8988T (cell line): Measurements from ENCODE around the gene TBC1D4.

Experiments used
- DNase-seq: peaks from one replicate; pipeline ENCODE4 v3.0.0; 2011

TBC1D4 gene

GRCh38 chr13:75383064-75383715, 98.8 kb downstream of the TBC1D4 start:
- DNase-seq = no peak

DNA sequence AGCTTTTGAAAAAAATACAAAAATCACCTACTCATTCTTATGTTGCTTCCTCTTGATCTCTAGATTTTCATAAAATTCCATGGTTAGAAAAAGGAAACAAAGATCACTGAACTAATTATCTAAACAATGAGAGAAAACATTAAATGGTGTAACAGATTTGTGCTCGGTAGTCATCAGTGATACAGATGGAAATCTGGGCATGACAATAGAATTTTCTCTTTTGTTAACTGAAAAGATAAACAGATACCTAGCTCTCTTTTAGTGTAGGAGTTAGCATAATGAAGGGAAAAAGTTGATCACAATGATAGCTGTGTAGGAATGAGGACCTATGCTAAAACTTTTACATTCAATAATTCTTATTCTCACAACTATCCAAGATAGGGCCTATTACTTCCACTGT, 103.7 kb downstream of the TBC1D4 start:
- DNase-seq = no peak

DNA sequence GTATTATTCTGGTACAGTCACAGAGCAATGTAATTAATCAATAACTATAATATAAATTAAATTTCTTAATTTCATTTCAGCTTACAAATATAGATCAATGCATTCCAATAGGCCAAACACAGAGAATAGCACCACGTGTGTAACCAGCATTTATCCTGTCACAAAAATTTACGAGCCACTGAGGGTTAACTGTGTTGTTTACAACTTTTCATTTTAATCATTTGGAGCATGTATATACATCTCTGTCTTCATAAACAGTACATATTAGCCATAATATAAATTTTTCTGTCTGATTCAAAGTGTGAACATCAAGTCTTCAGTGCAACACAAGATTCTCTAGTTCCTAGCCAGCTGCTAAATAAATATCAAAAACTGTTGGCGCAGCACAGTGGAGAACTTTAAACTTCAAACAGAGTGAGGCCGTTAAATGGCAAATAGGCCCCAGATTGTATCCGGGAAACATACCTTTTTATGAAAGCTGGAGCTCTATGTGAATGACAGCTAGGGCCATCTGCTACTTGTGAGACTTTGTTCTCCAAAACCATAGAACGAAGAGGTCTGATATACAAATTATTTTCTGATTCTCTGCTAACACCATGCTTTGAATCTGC, 105.1 kb downstream of the TBC1D4 start:
- DNase-seq = no peak

- no peak for DNase-seq
Measured at GRCh38 chr13:75375329-75375728, 106.6 kb downstream of the TBC1D4 start.

- DNase-seq = no peak
Measured at GRCh38 chr13:75373988-75374387, 108.0 kb downstream of the TBC1D4 start.

- DNase-seq = no peak
Measured at GRCh38 chr13:75372923-75373841, 108.8 kb downstream of the TBC1D4 start.

DNA sequence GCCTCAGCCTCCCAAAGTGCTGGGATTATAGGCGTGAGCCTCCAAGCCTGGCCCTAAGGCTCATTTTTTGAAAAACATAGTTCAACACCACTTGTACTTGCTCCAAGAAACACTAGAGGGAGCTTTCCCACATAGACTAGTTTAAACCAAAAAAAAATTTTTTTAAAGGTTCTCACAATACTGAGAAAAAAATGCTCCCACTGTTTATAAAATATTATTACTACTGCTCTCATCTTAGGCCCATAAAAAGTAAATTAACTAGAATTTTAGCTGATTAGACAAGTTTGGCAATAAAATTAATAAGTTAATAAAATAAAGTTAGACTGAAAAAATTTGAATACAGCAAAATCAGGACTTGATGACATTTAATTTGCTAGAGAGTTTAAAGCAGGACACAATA, 109.5 kb downstream of the TBC1D4 start:
- DNase-seq = no peak

DNA sequence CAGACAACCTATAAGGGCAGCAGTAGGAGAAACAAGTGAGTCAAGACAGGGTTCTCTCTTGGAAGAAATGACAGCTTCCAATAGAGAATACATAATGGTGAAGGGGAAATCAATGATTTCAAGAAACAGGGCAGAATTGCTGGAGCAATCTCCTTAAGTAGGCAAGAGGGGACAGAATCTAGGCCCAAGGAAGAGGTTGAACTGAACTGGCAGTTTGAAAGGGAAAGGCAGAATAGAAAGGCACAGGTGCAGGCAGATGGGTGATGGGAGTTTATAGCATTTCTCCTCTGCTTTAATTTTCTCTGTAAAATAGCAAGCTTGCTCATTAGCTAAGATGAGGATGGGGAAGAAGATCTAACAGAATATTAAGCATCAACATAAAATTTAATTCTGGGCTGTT, 110.8 kb downstream of the TBC1D4 start:
- no peak for DNase-seq

- DNase-seq = no peak
Measured at GRCh38 chr13:75370774-75371173, 111.2 kb downstream of the TBC1D4 start.

- DNase-seq = no peak
Measured at GRCh38 chr13:75369981-75370380, 112.0 kb downstream of the TBC1D4 start.

DNA sequence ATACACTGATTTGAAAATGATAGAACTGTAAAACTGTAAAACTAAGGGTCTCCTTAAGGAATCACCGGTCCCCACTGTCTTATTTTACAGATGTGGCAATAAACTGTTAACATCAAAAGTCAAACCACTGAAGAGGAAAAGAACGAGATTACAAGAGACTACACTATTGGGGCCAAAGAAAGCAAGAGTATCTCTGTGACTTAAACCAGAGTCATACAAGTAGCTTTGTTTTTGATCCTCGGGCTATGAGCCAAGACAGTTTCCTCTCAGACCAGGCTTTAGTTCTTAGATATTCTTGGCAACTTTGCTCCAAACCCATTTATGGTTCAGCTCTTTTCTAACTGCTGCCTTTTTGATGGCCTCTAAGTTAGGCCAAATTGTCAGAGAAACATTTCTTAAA, 113.8 kb downstream of the TBC1D4 start:
- no peak for DNase-seq

DNA sequence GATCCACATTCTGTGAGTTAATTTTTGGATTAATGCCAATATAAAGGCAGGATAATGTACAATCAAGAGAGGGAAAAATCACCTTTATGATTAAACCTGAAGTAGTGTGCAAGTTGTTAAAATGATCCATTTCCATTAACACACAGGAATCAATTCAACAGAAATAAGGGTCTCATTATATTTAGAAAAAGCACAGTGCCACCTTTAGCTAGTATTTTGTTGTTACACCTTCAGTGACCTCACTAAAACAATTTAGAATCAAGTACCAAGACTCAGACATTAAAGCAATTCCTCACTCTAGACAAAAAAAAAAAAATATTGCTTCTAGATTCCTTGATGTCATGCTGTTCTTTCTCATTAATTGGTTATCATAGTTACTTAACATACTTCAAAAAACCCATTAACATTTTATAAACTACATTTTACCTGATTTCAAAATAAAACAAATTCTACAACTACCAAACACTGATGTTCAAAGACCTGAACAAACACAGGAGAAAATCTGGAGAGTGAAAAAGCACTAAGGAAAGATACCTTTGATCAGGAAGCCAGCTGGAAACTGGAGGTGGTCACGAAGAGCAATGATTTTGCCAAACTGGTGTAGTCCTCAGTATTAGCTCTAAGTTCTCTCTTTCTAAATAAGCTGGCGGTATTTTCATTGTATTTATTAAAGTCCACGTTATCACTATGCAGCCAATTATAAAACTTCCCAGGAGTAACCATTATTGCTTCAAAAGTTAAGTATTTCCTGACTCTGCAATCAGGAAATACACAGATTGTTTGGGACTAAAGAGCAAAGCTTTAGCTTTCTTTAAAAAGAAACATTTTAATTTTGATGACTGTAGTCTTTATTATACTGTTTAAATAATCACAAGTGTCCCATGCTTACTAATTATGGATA, 115.3 kb downstream of the TBC1D4 start:
- DNase-seq = no peak

- no peak for DNase-seq
Measured at GRCh38 chr13:75365724-75366173, 116.2 kb downstream of the TBC1D4 start.

- no peak for DNase-seq
Measured at GRCh38 chr13:75364131-75364713, 117.7 kb downstream of the TBC1D4 start.

DNA sequence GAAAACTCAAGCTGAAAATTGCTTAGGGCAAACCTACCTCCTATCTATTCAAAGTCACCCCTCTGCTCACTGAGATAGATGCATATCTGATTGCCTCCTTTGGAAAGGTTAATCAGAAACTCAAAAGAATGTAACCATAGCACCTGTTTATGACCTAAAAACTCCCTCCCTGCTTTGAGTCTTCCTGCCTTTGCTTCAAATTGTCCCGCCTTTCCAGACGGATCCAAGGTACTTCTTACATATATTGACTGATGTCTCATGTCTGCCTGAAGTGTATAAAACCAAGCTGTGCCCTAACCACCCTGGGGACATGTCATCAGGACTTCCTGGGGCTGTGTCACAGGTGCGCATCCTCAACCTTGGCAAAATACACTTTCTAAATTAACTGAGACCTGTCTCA, 118.6 kb downstream of the TBC1D4 start:
- no peak for DNase-seq

DNA sequence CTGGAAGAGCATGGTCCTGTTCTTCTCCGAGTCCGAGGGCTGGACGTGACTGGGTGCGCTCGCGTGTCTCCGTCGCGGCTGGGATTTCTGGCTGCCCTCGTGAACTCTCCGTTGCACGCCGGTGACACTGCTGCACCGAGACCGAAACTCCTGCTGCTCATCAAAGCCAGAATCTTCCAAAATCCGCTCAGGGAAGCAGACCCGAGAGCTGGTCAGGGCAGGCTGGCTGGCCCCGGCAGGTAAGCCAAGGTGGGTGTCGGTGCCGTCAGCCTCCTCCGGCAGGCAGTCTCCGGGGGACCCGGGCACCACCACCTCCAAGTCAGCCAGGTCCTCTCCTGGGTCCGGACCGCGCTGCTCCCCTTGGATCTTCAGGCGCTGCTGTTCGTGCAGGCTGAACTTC, 119.9 kb downstream of the TBC1D4 start:
- no peak for DNase-seq

DNA sequence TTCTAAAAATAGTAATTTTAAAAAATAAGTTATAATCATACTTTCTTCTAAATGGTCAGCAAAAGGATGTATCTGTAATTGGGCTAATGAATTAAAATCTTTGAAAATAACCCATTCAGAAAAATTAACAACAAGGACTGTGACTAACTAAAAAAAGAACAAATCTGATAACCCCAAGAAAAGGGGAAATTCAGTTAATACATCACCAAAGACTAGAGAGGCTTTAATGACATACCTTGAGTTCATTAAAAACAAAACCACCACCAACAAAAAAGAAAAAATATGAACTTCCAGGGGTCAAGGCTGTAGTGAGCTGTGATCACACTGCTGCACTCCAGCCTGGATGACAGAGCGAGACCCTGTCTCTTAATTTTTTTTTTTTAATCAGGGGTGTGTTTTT, 121.8 kb downstream of the TBC1D4 start:
- no peak for DNase-seq

DNA sequence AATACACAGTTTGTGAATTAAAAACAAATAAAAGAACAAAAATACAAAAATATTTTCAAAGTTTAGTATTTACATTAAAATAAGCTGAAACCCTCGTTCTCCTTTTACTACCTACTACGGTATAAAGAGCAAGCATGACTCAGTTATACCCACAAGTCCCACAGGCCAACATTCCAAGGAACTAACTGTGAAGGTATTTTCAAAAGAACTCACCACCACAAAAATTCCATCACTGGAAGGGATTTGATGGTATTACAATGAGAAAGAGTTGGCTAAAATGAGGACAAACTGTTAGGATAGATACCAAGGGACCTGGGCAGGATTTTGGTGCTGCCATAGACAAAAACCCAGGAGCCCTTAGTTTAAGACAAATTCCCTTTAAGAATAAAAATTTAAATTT, 122.7 kb downstream of the TBC1D4 start:
- peak; percentile 33 for DNase-seq

- DNase-seq = no peak
Measured at GRCh38 chr13:75357576-75358289, 124.2 kb downstream of the TBC1D4 start.

DNA sequence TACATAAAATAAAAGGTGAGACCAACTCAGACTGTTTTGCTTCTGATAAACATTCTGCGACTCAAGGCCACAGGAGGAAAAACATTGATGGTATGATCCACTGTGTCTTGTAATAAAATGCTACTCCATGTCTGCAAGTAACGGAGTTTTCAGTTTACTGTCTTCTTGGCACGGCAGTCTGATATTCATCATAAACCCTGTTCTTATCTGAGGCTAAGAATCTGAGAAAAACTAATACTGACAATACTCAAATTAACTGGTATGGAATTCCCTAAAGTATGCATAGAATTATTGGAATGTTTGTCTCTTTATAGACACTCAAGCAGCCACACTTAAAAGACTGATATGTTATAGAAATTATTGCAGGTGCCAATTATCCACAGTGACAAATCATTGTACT, 125.5 kb downstream of the TBC1D4 start:
- no peak for DNase-seq

GRCh38 chr13:75355609-75356008, 126.4 kb downstream of the TBC1D4 start:
- DNase-seq = no peak

DNA sequence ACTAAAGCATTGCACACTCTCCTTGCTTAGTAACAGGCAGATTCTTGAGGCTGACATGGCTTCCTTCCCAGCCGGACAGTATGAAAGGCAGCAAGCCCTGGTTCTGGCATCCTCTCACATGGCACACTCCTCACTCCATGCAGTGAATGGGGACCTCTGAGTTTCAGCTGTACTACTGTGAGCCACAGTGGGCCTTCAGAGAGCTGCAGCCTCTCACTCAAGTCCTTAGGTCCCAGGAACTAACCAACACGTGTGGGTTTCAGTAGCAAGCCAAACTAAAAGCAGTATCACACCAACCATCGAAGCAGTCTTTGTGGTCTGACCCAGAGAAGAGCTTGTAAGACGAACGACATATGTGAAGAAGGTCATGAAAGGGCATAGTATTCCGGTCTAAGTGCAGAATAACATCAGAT, 128.2 kb downstream of the TBC1D4 start:
- no peak for DNase-seq
